Measurements from ENCODE around the gene MMEL1. TPM values are rescaled to one million over a fixed set of nuclear protein-coding genes. Genes with fewer than 3 reads are reported as not detected.

MMEL1 gene
- polyA plus RNA-seq, 4 donors, result 0.10 to 3.9 (median 2.5) TPM

DNA sequence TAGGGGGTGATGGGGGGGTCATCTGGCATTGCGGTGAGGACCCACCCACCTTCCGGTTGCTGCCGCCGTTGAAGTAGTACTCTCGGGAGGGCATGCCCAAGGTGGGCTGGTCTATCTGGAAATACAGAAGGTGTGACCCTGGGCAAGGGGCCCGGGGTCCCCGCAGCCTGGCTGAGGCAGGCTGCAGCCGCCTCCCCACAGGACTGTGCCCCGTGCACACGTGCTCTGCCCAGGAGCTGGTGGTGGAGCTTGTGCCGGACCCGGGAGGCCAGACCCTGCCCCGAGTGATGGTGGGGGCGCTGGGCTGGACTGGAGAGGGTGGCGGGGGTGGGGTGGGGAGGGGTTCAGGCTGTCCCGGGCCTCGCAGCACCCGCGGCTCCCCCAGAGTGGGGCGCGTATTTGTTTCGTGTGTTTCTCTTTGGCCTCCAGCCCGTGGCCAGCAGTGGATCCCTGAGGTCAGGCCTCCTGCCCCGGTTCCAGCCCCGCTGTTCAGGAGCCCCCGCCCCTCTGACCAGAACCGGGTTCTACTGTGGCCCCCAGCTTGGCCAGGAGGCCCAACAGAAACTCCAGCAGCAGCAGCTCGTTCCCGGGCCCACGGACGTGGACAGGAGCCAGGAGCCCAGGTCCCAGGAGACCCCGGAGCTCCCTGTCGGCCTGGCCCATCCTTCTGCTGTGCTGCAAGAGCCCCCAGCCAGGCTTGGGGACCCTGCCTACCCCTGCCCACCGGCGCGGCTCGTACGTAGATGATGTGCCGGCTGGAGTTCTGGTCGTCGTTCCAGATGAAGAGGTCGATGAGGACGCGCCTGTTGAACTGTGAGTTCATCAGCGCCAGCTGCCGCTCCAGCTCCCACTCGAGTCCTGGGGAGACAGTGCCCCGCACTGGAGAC is 27.1 kb downstream of the MMEL1 start:
- DNase-seq (ENCODE audit: low read depth in 4 of 4, low spot score in 3 of 4), result no peak

DNA sequence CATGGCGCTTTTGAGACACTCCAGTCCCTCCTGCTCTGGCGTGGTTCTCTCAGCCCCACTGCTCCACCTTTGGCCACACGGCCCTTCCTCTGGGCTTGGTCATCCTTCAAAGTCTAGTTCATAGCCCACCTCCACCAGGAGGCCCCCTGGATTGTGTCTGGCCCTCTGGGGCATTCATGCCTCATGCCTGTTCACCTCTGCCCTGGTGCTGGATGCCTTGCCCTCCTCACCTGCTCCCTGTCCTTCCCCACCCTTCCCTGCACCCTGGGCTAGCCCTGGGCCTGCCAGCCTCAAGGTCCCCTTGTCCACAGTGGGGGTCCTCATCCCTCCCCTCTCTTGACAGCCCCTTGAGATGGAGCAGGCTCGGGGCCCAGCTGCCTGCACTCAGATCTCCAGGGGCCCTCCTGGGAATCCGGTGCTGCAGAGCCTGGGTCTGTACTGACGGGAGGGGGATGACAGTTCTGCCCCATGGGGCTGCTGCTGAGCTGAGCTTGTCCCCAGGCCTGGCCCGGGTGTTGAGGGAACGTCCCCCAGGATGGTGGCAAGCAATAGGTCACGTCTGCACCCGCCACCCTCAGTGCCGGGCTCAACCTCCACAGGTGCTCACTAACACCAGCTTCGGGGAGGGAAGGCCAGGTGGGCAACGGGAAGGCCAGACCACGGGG is 27.8 kb downstream of the MMEL1 start:
- DNase-seq (ENCODE audit: low read depth in 4 of 4, low spot score in 3 of 4), result no peak

GRCh38 chr1:2604156-2604843 is 28.5 kb downstream of the MMEL1 start:
- DNase-seq (ENCODE audit: low read depth in 4 of 4, low spot score in 3 of 4), result no peak

DNA sequence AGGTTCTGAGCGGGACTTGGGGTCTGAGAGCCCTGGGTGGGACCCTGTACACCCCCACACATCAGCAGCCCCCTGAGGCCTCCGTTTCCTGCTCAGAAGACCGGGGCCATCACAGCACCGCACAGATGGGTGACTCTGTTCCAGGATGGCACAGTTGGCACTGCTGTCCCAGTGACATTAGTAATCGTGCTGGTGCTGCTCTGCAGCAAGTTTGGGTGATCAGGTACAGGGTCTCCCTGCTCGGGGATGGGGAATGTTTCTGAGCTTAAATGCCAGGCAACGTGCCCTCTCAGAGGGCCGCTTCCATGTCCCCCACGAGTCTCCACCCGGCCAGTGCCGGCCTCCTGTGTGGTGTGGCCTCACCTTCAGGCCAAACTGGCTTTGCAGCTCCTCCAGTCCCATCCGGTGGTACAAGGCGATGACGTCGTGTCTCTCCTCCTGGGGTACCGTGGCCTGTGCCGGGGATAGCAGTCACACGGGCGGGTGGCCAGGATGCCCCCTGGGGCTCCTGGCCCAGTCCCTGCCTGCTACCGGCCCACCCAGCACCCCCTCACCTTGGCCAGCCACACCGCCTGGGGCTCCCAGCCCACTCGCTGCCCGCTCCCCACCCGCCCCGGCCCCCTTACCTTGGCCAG is 29.2 kb downstream of the MMEL1 start:
- DNase-seq (ENCODE audit: low read depth in 4 of 4, low spot score in 3 of 4), result no peak

- DNase-seq (ENCODE audit: low read depth in 4 of 4, low spot score in 3 of 4), result no peak
Measured at GRCh38 chr1:2602866-2603520, 29.8 kb downstream of the MMEL1 start.

DNA sequence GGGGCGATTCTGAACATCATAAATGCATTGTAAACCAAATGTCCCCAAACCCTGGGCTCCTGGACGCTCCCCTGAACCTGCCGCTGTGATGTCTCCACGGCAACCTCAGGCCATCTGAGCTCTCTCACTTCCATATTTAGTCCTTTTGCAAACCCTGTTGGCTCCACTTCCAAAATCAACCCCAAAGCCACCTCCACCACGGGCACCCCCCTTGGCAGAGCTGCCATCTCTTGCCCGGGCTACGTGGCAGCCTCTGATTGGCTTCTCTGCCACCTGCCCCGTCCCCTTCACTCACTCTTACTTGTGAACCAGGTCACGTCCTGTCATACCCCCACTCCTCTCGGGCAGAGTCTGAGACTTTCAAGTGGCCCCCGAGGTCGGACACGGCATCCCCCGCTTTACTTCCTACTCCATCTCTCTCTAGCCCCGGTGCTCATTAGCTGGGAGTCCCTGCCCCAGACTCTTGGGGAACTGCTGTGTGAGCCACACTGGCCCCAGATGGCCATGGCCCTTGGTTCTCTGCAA is 30.4 kb downstream of the MMEL1 start:
- no peak for DNase-seq (ENCODE audit: low read depth in 4 of 4, low spot score in 3 of 4)

DNA sequence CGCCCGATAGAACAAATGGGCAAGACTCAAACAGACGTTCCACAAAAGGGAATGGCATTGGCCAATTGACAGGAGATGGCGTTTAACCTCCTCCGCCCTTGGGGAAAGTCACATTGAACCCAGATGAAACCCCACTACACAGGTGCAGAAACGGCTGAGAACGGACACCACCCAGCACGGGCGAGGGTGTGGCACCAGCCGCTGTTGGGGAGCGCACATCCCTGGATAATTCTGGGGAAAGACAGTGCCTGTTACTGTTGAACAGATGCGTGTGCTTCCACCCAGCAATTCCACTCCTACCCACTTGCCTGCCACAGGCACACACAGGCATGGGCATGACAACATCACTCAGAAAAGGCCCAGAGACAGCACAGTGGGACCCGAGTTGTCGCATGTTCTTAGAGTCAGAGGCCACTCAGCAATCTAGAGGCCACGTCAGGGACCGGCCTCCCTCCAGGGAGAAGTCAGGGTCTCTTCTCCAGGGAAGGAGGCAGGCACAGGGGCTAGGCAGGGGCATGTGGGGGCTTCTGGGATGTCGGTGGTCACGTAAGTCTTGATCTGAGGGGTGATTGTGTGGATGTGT is 31.0 kb downstream of the MMEL1 start:
- DNase-seq (ENCODE audit: low read depth in 4 of 4, low spot score in 3 of 4), result no peak

DNA sequence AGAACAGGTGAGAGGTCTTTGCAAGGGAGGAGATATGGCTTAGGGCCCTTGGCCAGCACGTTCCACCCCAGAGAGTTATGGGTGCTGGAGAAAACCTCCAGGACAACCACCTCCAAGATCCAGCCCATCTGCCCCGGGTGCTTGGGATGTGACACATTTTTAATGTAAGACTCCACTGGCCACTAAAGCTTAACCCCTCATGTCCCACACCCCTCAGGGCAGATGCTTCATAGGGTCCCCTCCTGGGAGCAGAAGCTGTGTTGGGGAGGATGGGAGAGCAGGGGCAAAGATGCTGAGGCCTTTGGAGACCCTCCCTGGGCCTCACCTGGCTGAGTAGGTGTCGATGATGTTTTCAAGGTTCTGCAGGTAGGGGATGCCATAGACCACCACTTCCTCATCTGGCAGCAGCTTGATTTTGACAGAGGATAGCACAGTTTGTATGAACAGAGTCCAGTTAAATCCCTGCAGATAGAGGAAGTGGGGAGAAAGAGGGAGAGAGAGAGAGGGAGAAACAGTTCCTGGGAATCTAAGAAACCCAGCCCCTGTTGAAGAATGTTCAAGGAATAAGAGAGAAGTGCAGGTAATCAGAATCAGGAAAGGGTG is 34.4 kb downstream of the MMEL1 start:
- DNase-seq (ENCODE audit: low read depth in 4 of 4, low spot score in 3 of 4), result no peak

DNA sequence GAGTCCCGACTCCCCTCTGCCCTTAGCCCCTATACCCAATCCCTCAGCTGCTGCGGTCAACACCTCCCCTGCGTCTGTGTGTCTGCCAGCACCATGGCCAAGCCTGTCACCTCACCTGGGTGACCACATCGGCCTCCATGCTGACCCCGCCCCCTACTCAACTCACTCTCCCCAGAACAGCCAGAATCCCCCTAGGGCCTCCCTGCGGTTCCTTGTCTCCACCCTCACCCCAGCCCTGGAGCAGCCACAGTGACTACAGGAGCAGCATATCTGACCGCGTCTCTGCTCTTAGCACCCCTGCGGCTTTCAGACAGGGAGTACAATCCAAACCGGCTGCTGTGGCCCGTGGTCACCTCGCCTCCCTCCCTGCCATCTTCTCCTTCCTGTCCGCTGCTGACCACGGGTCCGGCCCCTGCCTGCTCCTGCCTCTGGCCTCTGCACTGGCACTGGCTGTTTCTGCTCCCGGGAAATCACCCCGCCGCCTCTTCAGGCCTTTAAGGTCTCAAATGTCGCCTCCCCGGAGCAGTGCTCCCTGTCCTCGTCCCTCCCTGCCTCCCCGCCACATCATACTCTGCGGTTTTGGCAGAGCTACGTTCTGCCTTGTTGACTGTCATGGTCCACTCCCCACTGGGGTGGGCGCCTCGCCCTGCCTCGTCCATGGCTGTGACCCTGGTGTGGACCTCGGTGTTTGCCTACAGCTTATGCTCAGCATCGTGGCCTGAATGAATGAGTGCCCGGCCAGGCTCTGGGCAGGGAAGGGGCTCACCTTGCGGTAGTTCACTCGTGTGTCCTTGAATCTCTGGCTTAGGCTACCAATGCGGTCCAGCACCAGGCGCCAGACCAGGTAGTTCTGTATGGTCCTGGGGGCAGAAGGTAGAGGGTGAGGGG is 35.1 kb downstream of the MMEL1 start:
- no peak for DNase-seq (ENCODE audit: low read depth in 4 of 4, low spot score in 3 of 4)

DNA sequence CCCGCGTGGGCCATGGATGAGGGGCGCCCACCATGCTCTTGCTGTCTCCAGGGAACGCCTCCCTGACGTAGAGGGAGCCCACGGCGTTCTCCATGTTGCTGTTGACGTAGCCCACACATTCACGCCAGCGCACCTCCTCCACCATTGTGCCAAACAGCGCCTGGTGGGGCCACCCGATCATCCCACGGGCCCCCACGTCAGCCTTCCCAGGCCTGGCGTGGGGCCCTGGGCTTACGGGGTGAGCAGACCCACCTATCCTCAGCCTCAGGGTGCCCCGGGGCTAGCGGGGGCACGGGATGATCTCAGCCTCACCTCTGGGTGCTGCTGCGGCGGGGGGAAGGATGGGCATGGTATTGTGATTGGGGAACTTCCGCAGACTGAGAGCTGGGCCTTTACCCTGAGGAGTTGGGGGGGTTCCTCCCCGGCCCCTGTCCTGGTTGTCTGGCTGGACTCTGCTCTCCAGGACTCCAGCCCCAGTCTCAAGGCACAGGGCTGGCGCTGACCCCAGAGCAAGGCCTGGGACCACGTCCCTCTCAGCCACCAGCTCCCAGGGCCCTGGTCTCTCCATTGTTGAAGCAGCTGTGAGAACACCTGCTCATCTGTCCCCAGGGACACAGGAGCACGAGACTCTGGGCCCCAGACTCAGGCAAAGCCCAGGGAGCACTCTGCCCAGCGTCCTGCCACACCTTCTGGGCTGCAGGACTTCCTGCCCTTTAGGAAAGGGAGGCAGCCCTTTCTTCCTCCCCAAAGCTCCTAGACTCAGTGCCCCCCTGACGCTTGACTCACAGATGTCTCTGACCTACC is 36.1 kb downstream of the MMEL1 start:
- no peak for DNase-seq (ENCODE audit: low read depth in 4 of 4, low spot score in 3 of 4)

GRCh38 chr1:2595812-2596529 is 36.8 kb downstream of the MMEL1 start:
- DNase-seq (ENCODE audit: low read depth in 4 of 4, low spot score in 3 of 4), result no peak

GRCh38 chr1:2595261-2595811 is 37.5 kb downstream of the MMEL1 start:
- DNase-seq (ENCODE audit: low read depth in 4 of 4, low spot score in 3 of 4), result no peak

- DNase-seq (ENCODE audit: low read depth in 4 of 4, low spot score in 3 of 4), result no peak
Measured at GRCh38 chr1:2594641-2595131, 38.1 kb downstream of the MMEL1 start.

DNA sequence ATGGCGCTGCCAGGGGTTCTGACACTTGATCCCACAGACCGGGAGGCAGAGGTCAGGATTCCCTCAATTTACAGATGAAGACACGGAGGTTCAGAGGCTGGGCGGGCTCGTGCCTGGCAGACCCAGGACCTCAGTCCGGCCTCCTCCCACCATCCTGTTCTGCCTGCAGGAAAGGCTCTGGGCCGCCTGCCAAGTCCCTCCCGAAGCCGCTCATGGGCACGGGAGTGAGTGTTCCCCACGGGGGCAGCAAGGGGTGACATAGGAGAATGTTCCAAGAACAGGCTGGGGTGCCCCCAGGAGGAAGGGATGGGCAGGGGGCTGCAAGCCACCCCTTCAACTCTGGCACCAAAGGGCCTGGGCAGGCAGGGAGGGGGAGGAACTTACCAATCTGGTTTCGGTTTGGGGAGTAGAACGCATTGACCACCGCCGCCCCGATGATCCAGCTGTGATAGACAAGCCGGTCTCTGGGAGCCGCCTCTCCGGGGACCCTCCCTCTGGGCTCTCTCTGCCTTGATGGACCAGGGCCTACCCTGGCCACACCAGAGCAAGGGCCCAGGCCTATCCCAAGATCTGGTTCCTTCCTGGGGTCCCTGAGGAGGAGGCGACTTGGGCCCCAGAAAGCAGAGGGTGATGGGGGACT is 38.7 kb downstream of the MMEL1 start:
- DNase-seq (ENCODE audit: low read depth in 4 of 4, low spot score in 3 of 4), result no peak

DNA sequence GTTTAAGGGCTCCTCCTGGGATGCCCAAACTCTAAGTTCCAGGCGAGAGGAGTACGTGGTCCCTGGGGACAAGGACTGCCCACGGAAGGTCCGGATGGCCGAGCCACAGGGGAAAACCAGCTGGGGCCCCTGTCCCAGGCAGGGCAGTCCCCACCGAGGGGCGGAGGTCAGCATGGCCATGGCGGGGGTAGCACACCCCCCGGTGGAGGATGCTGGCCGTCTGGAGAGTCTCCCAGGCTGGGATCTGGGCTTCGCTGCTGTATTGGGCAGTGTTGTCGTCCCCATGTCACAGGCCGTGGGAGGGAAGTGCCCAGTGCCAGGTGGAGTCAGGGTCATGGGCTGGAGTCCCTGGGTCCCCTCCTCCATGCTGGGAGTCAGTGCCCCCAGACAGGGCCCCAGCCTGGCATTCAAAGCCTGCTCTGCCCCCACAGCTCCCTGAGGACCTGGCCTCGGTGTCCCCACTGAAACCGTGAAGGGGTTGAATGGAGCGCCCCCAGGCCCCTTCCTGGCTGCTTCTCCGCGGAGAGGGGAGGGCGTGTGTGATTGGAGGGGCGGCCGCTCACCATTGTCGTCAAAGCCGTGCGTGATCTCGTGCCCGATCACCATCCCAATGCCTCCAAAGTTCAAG is 39.5 kb downstream of the MMEL1 start:
- DNase-seq (ENCODE audit: low read depth in 4 of 4, low spot score in 3 of 4), result no peak

DNA sequence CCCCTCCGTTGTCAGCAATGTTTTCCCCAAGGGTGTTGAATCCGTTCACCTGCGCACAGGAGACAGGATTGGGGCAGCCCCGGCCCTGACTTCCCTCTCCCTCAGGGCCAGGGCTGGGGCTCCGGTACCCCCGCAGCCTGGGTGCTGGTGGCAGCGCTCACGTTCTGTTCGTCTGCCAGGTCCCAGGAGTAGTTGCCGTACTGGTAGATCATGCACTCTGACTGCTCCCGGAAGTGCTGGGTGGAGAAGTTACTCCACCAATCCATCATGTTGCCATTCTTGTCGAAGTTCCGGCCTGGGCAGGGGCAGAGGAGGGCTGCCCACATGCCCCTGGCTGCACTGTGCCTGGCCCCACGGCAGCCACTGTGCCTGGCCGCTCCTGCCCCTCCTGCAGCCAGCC is 40.1 kb downstream of the MMEL1 start:
- no peak for DNase-seq (ENCODE audit: low read depth in 4 of 4, low spot score in 3 of 4)

All from left renal pelvis (tissue), 4 donors.